SK-N-SH treated with all-trans-retinoic acid at 6 μM for 48 hours (cell line): ENCODE results near the gene AKR1B15.
"Not testable (repeated sequence)": the region's sequence is repeated elsewhere in the genome, so short reads cannot be mapped to it uniquely, and the experiment has no call there.

ENCODE experiments used
- ATAC-seq: fragments of 200-7000 bp; cut with Tn5 transposase; 3 replicates; pipeline ENCODE4 v1.9.1; 2020; ENCODE audit warnings: mild to moderate bottlenecking, moderate library complexity
- ARNTL ChIP-seq: fragments of 450-650 bp; formaldehyde crosslinking; IDR thresholded peaks from 2 replicates; pipeline ENCODE4 v1.5.0; 2020; ENCODE audit warnings: low read depth, mild to moderate bottlenecking, moderate library complexity, borderline replicate concordance
- BACH2 ChIP-seq: fragments of 250-450 bp; sonication (Bioruptor Pico); IDR thresholded peaks from 2 replicates; pipeline ENCODE4 v1.9.0; 2021; ENCODE audit warnings: mild to moderate bottlenecking, borderline replicate concordance
- CREB5 ChIP-seq: fragments of 250-450 bp; sonication (Bioruptor Pico); IDR thresholded peaks from 2 replicates; pipeline ENCODE4 v1.5.1; 2020; ENCODE audit warnings: low read depth, mild to moderate bottlenecking, moderate library complexity
- CSDC2 ChIP-seq: fragments of 250-450 bp; sonication (Bioruptor Pico); IDR thresholded peaks from 2 replicates; pipeline ENCODE4 v1.5.0; 2020; ENCODE audit warnings: mild to moderate bottlenecking, moderate library complexity
- CSRNP3 ChIP-seq: fragments of 250-450 bp; sonication (Bioruptor Pico); IDR thresholded peaks from 2 replicates; pipeline ENCODE4 v1.5.1; 2021; ENCODE audit warnings: mild to moderate bottlenecking, moderate library complexity
- ESRRG ChIP-seq: fragments of 250-450 bp; sonication (Bioruptor Pico); IDR thresholded peaks from 2 replicates; pipeline ENCODE4 v1.6.1; 2021; ENCODE audit warnings: mild to moderate bottlenecking
- GLIS3 ChIP-seq: fragments of 250-450 bp; sonication (Bioruptor Pico); IDR thresholded peaks from 2 replicates; pipeline ENCODE4 v1.5.0; 2020; ENCODE audit warnings: mild to moderate bottlenecking, moderate library complexity
- ISL1 ChIP-seq: fragments of 250-450 bp; sonication (Bioruptor Pico); IDR thresholded peaks from 2 replicates; pipeline ENCODE4 v2.1.2; 2022; ENCODE audit warnings: mild to moderate bottlenecking, moderate library complexity
- OSR1 ChIP-seq: fragments of 250-450 bp; sonication (Bioruptor Pico); IDR thresholded peaks from 2 replicates; pipeline ENCODE4 v1.8.0; 2022; ENCODE audit warnings: moderate library complexity, mild to moderate bottlenecking, inconsistent platforms
- PATZ1 ChIP-seq: fragments of 250-450 bp; sonication (Bioruptor Pico); IDR thresholded peaks from 2 replicates; pipeline ENCODE4 v1.8.0; 2020; ENCODE audit warnings: mild to moderate bottlenecking, moderate library complexity, borderline replicate concordance
- POU6F1 ChIP-seq: fragments of 250-450 bp; sonication (Bioruptor Pico); IDR thresholded peaks from 2 replicates; pipeline ENCODE4 v1.8.0; 2021; ENCODE audit warnings: low read depth, mild to moderate bottlenecking, moderate library complexity, borderline replicate concordance
- PPARA ChIP-seq: fragments of 250-450 bp; sonication (Bioruptor Pico); IDR thresholded peaks from 2 replicates; pipeline ENCODE4 v1.5.0; 2020; ENCODE audit warnings: mild to moderate bottlenecking, borderline replicate concordance
- RARB ChIP-seq: fragments of 250-450 bp; sonication (Bioruptor Pico); IDR thresholded peaks from 2 replicates; pipeline ENCODE4 v1.8.0; 2021; ENCODE audit warnings: mild to moderate bottlenecking, moderate library complexity
- SNAI2 ChIP-seq: fragments of 250-450 bp; sonication (Bioruptor Pico); IDR thresholded peaks from 2 replicates; pipeline ENCODE4 v1.5.0; 2020; ENCODE audit warnings: mild to moderate bottlenecking, moderate library complexity
- TCF4 ChIP-seq: fragments of 250-450 bp; sonication (Bioruptor Pico); IDR thresholded peaks from 2 replicates; pipeline ENCODE4 v1.8.0; 2021; ENCODE audit warnings: mild to moderate bottlenecking, moderate library complexity, borderline replicate concordance
- TOX ChIP-seq: fragments of 250-450 bp; sonication (Bioruptor Pico); IDR thresholded peaks from 2 replicates; pipeline ENCODE4 v1.8.0; 2021; ENCODE audit warnings: mild to moderate bottlenecking, moderate library complexity, borderline replicate concordance
- TSHZ2 ChIP-seq: fragments of 250-450 bp; sonication (Bioruptor Pico); IDR thresholded peaks from 2 replicates; pipeline ENCODE4 v1.5.0; 2020; ENCODE audit warnings: mild to moderate bottlenecking, moderate library complexity
- ZC3H10 ChIP-seq: fragments of 250-450 bp; sonication (Bioruptor Pico); IDR thresholded peaks from 2 replicates; pipeline ENCODE4 v1.5.1; 2021; ENCODE audit warnings: mild to moderate bottlenecking, moderate library complexity
- ZFP3 ChIP-seq: fragments of 250-450 bp; sonication (Bioruptor Pico); IDR thresholded peaks from 2 replicates; pipeline ENCODE4 v1.5.0; 2020; ENCODE audit warnings: mild to moderate bottlenecking, moderate library complexity
- ZFP30 ChIP-seq: fragments of 450-650 bp; formaldehyde crosslinking; IDR thresholded peaks from 2 replicates; pipeline ENCODE4 v1.5.0; 2022; ENCODE audit warnings: mild to moderate bottlenecking, moderate library complexity
- ZNF565 ChIP-seq: fragments of 450-650 bp; formaldehyde crosslinking; conservative IDR thresholded peaks from 2 replicates; pipeline ENCODE4 v1.5.0; 2020; ENCODE audit warnings: low read depth, mild to moderate bottlenecking, moderate library complexity

The AKR1B15 gene

GRCh38 chr7:134535919-134536299 is 13.0 kb upstream of the AKR1B15 start (continued):
- TF ChIP-seq SNAI2 (CRISPR knock-in tag) (no peak), CSDC2 (CRISPR knock-in tag) (no peak), BACH2 (no peak)
- TF ChIP-seq, all 23 proteins: peak for 0

GRCh38 chr7:134536558-134536957 is 12.4 kb upstream of the AKR1B15 start:
- ATAC-seq = not testable (repeated sequence)

GRCh38 chr7:134537273-134537781 is 11.6 kb upstream of the AKR1B15 start:
- ATAC-seq = not testable (repeated sequence)

GRCh38 chr7:134539380-134540004 is 9.4 kb upstream of the AKR1B15 start:
- TF ChIP-seq ESRRG (no peak), ZNF565 (CRISPR knock-in tag) (no peak), ISL1 (no peak), CSRNP3 (CRISPR knock-in tag) (no peak), PATZ1 (CRISPR knock-in tag) (no peak), TOX (CRISPR knock-in tag) (no peak), BACH2 (no peak), GLIS3 (CRISPR knock-in tag) (no peak), OSR1 (CRISPR knock-in tag) (no peak), TCF4 (CRISPR knock-in tag) (no peak), ZFP3 (CRISPR knock-in tag) (no peak), POU6F1 (CRISPR knock-in tag) (no peak), ZC3H10 (no peak)
- ATAC-seq = no peak

- ATAC-seq = not testable (repeated sequence)
Measured at GRCh38 chr7:134541501-134542194, 7.3 kb upstream of the AKR1B15 start.

GRCh38 chr7:134542195-134542771 is 6.6 kb upstream of the AKR1B15 start:
- no peak for ATAC-seq
- TF ChIP-seq ZC3H10 (no peak), ZFP30 (CRISPR knock-in tag) (no peak), TSHZ2 (CRISPR knock-in tag) (no peak), PATZ1 (CRISPR knock-in tag) (no peak), CSDC2 (CRISPR knock-in tag) (no peak), OSR1 (CRISPR knock-in tag) (no peak), PPARA (CRISPR knock-in tag) (no peak), CREB5 (CRISPR knock-in tag) (no peak), ARNTL (CRISPR knock-in tag) (no peak), RARB (CRISPR knock-in tag) (no peak), ISL1 (no peak), BACH2 (no peak)
